T-helper 2 cell (primary cell): Measurements from ENCODE around the gene ERCC1.
A peak's percentile ranks its signal among the peaks of the same experiment; 100 is the strongest.
"Not testable (repeated sequence)": the region's sequence is repeated elsewhere in the genome, so short reads cannot be mapped to it uniquely, and the experiment has no call there.

Experiments used
- DNase-seq, 5 experiments: peaks; one replicate each; pipeline versions ENCODE4 v3.0.0 to v3.0.0-alpha.2; 2012 to 2022

The ERCC1 gene

DNA sequence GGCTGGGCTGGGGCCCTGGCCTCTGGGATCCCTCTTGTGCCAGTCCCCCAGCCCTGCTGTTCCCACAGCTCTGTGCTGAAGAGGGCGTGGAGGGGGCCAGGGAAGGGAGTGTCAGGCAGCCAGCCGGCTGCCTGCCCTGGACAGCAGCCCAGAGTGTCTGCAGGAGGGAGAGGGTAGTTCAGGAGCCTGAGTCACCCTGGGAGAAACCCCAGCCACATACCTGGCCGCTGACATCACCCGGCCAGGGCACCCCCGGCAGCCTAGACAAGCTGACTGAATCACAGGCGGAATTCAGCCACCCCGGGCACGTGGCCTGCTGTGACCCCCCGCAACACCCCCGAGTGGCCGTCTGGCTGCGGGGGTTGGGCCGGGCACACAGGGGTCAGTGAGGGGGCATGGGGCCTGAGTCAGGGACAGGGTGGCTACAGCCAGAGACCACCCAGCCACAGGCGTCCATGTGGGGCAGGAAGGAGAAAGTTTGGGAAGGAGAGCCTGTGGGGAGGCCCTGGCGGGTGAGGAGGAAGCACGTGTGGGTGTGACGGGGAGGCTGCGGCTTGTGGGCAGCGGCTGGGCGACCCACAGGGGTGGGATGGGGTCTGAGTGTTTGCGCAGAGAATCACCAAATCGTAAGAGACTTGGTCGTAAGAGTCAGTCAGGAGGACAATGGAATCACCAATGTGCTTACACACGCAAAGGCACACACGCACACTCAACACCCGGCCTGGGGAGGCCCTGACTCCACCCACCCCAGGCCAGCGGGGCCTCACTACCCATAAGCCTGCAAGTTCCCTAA is 32.2 kb upstream of the ERCC1 start:
- peak in 3 of 5 experiments; percentile 23 to 88 (median 35) for DNase-seq

DNA sequence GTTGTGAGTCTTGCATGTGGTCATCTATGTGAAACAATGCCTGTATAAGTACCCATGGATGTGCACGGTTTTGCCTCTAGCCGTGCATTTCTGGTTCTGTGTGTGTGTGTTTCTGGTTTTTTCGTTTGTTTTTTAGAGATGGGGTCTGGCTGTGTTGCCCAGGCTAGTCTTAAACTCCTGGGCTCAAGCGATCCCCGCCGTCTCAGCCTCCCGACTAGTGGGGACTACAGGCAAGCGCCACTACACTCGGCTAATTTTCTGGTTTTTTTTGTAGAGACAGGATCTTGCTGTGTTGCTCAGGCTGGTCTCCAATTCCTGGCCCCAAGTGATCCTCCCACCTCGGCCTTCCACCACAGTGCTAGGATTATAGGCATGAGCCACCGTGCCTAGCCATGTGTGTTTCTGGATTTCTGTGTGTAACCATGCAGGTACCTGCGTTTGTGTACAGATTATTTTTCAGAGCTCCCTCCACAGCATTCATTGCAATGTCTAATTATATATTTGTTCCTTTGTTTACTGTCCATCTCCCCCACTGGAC is 28.2 kb upstream of the ERCC1 start:
- no peak for DNase-seq

DNA sequence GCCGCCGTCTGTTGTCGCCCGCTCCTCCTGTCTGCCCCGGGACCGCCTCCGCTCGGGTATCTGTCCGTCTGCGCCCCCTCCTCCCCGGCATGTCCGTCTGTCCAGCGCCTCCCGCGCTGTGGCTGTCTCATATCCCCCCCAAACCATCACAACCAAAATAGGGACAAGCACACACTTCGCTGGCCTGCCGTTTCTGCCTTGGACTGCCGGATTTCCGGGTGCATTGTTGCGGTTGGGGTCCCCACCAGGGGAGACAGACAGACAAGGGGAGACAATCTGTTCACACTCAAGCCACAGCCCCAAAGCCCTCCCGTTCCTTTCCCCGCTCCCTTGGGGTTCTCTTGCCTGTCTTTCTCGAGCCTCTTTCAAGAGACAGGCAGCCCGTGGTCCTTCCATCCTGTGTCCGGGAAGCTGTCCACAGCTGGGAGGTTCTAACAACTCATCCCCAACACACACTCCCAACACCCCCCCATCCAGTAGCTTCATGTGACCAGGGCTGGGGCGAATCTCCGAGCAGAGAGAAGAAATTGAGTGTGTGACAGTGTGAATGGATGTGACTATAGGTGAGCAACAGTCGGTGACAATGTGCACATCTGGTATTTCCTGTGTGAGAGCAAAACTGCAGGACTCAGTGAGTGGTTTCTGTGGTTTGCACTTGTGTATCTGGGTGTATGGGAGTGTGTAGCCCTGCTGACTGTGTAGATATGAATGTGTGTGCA is 27.6 kb upstream of the ERCC1 start:
- DNase-seq = peak in 3 of 5 experiments; percentile 43 to 94 (median 84)

DNA sequence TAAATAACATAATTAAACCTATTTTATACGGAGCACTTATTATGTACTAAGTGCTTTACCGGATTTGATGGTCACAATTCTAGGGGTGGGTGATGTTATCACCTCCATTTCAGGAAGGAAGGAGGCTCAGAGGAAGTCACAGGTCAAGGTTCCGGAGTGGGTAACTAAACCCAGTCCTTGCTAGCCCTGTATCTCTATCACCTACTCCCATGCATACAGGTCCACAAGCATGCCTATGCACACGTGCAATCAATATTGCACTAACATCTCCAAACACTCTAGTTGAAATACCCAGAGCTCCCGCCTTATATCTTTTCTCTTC is 26.3 kb upstream of the ERCC1 start:
- peak in 2 of 5 experiments; percentile 60 to 73 for DNase-seq

DNA sequence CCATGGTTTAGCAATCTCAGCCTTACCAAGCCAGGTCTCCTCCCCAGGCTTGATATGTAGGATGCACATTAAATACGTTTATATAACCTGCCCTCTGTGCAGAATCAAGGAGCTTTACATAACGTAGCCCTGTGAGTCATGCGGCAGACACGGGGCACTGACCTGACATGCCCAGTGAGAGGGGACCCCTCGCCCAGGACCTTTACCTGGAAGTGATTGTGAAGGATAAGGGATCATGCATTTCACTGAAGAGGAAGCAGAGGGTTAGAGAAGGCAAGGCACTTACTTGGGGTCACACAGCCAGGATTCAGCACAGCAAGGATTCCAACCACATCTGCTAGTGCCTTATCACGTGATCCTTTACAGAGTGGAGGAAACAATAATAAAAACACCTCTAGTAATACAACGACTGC is 25.2 kb upstream of the ERCC1 start:
- peak in 1 of 5 experiments; percentile 27 for DNase-seq

DNA sequence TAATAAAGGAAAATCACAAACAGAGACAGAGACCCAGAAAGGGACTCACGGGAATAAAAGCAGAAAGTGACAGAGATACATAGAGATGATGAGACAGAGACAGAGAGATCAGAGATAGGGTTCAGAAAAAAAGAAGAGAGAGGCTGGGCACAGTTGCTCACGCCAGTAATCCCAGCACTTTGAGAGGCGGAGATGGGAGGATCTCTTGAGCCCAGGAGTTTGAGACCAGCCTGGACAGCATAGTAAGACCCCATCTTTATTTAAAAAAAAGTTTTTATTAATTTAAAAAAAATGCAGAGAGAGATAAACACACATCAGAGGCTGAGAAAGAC is 24.7 kb upstream of the ERCC1 start:
- DNase-seq = no peak

DNA sequence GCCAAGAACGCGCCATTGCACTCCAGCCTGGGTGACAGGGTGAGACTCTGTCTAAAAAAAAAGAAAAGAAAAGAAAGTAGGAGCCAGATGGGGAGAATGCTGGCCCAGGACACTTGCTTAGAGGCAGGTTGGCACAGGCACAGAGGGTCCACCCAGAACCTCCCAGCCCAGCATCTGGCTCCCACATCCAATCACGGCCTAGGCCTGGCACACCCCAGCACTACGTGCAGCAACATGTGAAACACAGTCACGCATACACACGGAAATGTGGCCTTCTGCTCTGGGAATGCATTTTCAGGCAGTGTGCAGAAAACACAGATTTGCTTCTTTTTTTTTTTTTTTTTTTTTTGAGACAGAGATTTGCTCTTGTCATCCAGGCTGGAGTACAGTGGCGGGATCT is 23.2 kb upstream of the ERCC1 start:
- no peak for DNase-seq

DNA sequence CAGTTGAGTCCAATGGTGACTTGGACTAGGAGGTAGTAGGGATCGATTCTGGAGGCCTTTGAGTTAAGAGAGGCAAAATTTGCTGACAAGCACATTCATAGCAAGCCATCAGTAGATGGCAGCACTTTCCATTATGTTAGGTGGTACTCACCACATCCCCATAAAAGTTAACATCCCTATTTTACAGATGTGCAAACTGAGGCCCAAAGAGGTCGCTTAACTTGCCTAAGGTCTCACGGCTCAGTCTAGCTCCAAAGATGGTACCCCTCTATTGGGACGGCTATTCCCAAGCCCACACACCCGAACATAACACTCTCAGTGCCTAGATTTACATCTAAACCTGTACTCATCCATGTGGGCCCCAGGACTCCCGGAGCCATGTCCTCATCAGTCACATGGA is 22.6 kb upstream of the ERCC1 start:
- DNase-seq = peak in 2 of 5 experiments; percentile 22 to 59

DNA sequence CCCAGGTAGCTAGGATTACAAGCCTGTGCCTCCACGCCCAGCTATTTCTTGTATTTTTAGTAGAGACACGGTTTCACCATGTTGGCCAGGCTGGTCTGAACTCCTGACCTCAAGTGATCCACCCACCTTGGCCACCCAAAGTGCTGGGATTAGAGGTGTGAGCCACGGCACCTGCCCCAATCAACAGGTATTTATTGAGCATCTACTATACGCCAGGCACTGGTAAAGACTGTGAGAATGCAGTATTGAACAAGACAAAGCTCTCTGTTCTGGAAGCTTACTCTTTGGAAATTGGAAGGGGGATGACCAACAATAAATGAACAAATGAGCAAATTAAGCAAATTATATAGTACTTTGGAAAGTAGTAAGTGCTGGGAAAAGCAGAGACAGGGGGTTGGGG is 21.4 kb upstream of the ERCC1 start:
- DNase-seq = no peak

DNA sequence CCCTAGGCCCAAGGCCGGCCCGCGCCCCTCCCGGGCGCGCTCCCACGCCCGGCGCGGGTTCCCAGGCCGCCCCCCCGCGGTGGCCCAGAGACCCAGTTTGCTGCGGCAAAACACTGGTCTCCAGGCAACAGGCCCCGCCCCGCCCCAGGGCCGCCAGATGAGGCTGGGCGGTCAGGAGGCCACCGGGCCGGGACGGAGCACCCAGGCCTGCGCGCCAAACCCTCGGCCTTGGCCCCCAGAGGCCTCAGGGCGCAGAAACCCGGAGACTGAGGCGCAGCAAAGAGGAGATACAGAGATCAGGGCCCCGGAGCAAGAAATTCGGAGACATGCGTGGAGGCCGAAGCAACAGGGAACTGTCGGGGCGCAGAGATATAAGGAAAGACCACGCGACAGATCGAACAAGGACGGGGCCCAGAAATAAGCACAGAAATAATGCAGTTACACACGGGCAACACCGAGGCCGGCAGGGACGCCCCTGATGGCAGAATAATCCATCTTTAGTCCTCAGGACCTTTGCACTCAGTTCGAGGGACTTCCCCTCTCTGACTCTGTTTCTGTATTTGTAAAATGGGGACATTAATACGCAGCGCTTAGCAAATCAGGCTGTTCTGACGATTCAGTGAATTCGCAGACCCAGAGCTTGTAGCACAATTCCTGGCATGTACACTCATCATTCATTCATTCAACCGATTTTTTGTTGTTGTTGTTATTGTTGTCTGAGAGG is 20.8 kb upstream of the ERCC1 start:
- peak; percentile 61 to 82 (median 65) for DNase-seq

DNA sequence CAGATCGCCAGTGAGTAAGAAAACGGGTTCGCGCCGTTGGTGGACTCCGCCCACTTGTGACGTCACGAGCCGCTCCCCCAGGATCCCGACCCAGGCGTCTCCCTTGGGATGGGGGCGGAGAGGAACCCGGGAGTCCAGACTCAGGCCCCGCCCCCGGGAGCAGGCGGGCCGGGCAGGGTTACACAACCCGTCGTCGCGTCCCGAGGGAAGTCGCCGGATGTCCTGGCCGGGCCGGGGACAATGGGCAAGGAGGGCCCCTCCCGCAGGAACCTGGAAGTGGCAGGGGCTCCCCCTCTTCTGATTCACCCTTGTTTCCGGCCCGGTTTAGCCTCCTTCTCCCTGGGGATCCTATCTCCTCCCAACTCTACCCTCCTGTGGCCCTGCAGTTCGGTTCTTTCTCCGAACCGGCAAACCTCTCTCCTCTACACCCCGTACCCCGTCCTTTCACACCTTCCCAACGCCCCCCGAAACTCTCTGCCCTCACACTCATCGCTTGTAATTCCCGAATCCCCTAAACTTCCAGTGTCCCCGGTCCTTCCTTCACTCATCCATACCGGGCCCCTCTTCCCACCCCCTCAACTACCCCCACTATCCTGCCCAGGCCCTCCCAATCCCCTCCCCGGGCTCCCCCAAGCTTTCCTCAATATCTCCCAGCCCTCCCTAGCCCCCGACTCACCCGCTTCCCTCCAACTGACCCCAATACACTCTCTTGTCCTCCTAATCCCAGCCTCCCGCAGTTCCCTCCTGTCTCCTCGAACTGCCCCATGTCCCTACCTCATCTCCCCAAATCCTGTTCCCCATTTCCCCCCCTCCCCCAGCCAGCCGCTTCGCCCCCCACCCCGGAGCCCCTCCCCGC is 20.0 kb upstream of the ERCC1 start:
- DNase-seq = peak in 3 of 5 experiments; percentile 19 to 60 (median 31)

DNA sequence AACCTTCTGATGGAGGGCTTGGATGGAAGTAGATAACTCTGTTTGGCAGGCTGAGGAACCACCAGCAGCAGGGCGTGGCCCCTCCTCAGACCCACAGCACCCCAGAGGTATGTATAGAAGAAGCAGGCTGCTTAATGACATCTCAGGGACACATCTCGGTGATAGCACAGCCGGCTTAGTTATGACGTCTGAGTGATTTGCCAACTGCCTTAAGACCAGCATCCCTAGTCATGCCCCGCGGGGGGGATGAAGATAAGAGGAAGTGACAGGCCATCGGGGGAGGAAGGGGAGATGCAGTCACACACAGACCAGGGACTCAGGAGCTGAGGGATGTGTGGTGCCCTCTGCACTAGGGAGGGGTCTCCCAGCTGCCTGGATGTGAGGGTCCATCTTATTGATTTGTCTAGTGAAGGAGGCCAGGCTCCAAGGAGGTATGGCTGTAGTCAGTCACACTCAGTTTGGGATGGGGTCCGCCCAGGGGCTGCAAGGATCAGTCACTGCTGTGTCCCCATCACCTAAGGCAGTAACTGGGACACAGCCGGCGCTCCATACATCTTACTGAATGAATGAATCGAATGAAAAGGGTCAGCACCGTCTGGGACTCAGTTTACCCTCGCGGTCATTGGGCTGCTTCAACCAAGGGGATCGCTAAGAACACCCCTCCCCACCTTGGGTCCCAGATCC is 19.2 kb upstream of the ERCC1 start:
- DNase-seq = peak in 2 of 5 experiments; percentile 38 to 40

DNA sequence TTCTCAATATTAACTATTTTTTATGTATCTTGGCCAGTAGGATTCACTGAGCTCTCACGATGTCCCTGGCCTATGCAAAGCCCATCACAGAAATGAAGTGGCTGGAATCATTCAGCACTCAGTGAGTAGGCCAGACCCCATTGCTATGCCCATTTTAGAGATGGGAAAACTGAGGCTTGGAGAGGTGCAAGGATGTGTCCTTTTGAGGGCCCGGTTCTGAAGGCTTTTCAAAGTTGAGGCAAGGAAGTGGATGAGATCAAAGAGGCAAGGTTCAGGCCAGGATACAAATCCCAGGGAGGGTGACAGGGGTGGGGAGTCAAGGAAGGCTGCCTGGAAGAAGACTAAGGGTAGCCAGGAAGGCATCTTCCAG is 18.7 kb upstream of the ERCC1 start:
- no peak for DNase-seq

DNA sequence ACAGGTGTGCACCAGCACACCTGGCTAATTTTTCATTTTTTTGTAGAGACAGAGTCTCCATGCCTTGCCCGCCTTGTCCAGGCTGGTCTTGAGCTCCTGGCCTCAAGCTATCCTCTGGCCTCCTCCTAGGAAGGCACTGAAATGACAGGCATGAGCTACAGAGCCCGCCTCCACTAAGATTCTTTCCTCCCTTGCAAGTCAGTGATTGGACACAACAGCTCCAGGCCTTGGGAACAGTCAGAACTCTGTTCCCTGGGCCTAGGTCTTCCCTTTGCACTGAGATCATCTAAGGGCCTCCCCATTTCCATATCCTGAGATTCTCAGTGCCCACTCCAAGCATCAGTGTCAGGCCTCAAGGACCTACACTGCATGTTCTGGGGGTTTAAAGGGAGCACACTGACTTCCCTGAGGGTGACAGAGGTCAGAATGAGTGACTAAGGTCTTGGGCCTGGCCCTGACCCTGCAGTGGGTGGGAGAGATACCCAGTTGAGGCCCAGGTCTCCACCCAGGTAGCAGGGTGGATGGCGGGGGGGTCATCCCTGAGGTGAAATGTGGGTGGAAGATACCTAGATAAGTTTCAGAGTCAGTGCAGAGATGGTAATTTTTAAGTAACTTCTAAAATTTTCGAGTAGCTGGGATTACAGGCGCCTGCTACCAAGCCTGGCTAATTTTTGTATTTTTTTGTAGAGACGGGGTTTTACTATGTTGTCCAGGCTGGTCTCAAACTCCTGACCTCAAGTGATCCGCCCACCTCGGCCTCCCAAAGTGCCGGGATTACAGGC is 17.3 kb upstream of the ERCC1 start:
- no peak for DNase-seq

DNA sequence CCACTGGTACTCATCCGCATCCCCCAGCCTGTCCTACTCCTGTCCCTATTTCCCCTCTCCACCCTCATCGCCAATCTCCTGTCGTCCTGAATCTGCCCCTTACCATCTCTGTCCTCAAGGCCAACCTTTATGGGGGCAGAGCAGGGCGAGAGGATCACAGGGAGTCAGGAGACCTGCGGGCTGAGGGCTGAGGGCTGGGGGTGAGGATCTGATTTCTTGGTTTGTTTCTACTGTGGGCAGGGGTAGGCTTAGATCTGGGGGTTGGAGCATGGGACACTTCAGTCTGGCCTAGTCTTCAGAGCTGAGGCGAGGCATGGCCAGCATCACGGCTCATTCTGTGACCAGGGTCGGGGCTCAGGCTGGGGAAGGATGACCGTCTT is 16.5 kb upstream of the ERCC1 start:
- no peak for DNase-seq

DNA sequence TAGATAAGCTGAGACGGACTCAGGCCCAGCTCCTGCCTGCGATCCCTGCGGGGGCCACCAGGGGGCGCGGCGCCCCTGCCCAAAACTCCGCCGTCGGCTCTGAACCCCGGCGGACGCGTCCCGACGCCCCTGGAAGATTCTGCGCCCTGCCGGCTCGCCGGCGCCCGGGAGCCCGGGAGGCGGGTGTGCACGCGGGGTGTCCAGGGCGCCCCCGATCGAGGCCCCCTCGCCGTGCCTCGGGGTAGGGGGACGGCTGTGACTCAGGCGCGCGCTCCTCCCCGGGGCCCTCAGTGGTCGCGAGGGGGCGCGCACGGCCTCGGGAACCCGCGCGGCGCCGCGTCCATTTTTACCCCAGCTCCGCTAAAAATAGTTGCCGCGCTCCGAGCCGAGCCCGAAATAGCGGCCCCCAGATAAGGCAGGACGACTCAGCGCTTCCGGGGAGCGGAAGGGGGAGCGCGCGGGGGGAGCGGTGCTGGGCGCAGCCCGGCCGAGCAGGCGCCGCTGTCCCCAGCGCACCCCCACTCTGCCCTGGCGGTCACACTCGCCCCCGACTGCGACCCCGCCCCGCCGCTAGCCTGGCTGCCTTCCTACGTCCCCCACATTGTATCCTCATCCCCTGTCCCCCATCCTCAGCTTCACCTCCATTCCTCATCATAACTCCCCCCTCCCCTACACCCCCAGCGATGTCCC is 16.0 kb upstream of the ERCC1 start:
- peak; percentile 72 to 87 (median 77) for DNase-seq

DNA sequence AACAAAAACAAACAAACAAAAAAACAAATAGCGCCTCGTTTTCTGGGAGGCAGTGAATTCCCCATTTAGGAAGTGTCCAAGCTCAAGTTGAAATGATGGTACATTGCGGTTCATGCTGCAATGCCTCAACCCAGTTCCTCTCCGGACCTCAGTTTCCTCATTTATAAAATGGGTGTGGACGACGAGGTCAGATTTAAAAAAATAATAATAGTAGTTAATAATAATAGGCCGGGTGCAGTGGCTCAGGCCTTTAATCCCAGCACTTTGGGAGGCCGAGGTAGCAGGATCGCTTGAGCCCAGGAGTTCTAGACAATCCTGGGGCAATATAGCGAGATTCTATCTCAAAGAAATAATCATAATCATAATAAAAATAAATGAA is 15.5 kb upstream of the ERCC1 start:
- no peak for DNase-seq

DNA sequence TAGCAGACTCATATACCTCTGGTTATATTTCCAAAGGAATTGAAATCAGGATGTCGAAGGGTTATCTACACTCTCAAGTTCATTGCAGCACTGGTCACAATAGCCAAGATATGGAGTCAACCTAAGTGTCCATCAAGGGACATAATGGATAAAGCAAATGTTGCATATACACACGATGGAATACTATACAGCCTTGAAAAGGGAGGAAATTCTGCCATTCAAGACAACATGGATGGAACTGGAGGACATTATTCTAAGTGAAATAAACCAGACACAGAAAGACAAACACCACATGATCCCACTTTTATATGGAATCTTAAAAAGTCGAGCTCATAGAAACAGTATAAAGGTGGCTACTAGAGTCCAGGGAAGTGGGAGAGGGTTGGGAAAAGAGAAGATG is 13.6 kb upstream of the ERCC1 start:
- DNase-seq = no peak

DNA sequence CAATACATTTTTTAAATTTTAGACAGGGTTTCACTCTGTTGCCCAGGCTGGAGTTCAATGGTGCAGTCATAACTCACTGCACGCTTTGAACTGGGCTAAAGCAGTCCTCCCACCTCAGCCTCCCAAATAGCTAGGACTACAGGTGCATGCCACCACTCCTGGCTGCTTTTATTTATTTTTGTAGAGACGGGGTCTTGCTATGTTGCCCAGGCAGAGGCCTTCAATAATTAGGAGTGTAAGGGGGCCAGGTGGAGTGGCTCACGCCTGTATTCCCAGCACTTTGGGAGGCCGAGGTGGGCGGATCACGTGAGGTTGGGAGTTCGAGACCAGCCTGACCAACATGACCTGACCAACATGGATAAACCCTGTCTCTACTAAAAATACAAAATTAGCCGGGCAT is 8.8 kb upstream of the ERCC1 start:
- not testable (repeated sequence) for DNase-seq

DNA sequence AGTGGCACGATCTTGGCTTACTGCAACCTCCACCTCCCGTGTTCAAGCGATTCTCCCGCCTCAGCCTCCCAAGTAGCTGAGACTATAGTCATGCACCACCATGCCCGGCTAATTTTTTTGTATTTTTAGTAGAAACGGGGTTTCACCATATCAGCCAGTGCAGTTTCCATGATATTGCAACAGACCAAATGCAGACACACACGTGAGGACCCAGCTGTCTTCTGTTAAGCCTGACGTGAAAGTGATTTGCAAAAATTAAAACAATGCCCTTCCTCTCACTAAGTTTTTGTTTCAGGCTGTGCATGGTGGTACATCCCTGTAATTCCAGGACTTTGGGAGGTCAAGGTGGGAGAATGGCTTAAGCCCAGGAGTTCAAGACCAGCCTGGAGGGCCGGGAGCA is 7.3 kb upstream of the ERCC1 start:
- DNase-seq = not testable (repeated sequence)

DNA sequence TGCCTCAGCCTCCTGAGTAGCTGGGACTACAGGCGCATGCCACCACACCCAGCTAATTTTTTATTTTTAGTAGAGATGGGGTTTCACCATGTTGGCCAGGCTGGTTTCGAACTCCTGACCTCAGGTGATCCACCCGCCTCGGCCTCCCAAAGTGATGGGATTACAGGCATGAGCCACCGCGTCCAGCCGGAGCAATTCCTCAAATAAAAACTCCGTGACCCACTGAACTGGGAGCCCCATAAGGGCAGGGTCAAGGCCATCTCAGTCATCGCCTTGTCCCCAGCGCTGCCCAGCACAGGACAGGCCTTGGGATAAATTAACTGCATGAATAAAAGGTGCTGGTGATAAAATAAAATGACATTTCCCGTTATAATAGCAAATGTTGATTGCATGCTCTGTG is 6.2 kb upstream of the ERCC1 start:
- not testable (repeated sequence) for DNase-seq
